Measurements from ENCODE around the gene NACC2. TPM values are rescaled to one million over a fixed set of nuclear protein-coding genes. Genes with fewer than 3 reads are reported as not detected.

Gene NACC2
- total RNA-seq, 2 experiments from 2014 or later: 6.0 to 6.2 TPM

GRCh38 chr9:136057236-136058081 is 37.6 kb downstream of the NACC2 start:
- no peak for TF ChIP-seq CTCF (IDR thresholded peaks at IDR 0.05)
- H3K4me3 Mint-ChIP-seq: no peak overlapping the region
- ChIA-PET POLR2A (interaction anchor here (0.5 kb wide), 1 partner anchor 177 kb away, joined by 3 read pairs; no protein-coding TSS in a partner anchor), CTCF (no interaction called here)
- H3K27me3 Mint-ChIP-seq: peaks cover 5% of the 10 kb centered on the region
- intact Hi-C loops (cut with micrococcal nuclease): no loop called here
- DNase-seq: no peak
- peaks cover 17% of the 10 kb centered on the region for H3K4me1 Mint-ChIP-seq (ENCODE audit: low read depth)
- H3K36me3 Mint-ChIP-seq (ENCODE audit: low read depth): no peaks in the 10 kb centered on the region
- no peak overlapping the region for H3K27ac Mint-ChIP-seq
- no peak for ATAC-seq
- no peaks in the 10 kb centered on the region for H3K9me3 Mint-ChIP-seq

GRCh38 chr9:136056546-136057235 is 38.4 kb downstream of the NACC2 start:
- Mint-ChIP-seq H3K4me1 (ENCODE audit: low read depth) (peaks cover 21% of the 10 kb centered on the region), H3K36me3 (ENCODE audit: low read depth) (no peaks in the 10 kb centered on the region), H3K9me3 (no peaks in the 10 kb centered on the region), H3K27ac (no peak overlapping the region), H3K4me3 (no peak overlapping the region), H3K27me3 (peaks cover 8% of the 10 kb centered on the region)
- DNase-seq: no peak
- ATAC-seq: no peak
- no peak for TF ChIP-seq CTCF (IDR thresholded peaks at IDR 0.05)
- ChIA-PET CTCF (no interaction called here), POLR2A (no interaction called here)
- intact Hi-C loops (cut with micrococcal nuclease): no loop called here

GRCh38 chr9:136055715-136056545 is 39.2 kb downstream of the NACC2 start:
- ChIA-PET POLR2A (no interaction called here), CTCF (no interaction called here)
- Mint-ChIP-seq H3K36me3 (ENCODE audit: low read depth) (no peaks in the 10 kb centered on the region), H3K9me3 (no peaks in the 10 kb centered on the region), H3K27ac (no peak overlapping the region), H3K27me3 (peaks cover 8% of the 10 kb centered on the region), H3K4me3 (no peak overlapping the region), H3K4me1 (ENCODE audit: low read depth) (peaks cover 21% of the 10 kb centered on the region)
- intact Hi-C loops (cut with micrococcal nuclease): no loop called here
- no peak for TF ChIP-seq CTCF (IDR thresholded peaks at IDR 0.05)
- DNase-seq: peak; percentile 57
- ATAC-seq: peak; percentile 70

DNA sequence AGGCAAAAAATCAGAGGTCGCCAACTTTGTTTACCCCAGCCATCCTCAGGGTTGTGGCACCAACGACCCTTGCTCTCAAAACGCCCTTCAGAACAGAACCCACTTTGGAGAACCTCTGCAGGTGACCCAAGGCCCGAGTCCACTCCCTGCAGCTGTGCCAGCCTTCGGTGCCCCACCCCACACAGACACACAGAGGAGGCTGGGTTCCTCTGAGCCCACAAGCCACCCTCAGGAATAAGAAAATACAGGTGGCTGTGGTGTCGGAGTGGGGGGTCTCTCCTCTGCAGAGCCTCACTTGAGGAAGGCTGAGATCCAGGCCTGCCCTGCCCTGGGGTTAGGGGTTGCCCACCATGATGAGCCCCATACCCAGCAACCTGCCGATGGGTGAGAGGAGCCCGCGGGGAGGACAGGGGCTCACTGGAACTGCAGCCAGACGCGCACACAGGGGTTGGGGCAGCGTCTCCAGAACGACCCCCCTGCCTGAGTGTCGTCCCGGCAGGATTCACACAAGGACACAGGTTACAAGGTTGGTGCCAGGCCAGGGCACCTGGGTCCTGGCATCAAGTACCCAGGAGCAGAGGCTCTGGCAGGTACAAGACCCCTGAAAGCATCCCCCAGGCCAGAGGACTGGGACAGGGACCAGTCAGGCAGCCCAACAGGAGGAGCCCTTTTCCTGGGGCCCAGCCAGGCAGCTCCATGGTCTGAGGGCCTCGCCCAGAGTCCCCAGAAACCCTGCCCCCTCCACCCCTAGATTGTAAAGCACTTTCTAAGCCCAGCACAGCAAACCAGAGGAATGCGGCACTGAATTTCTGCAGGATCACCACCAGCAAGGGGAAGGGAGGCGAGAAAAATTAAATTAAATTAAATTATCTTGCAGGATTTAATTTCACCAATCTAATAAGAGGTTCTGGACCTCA is 40.0 kb downstream of the NACC2 start:
- Mint-ChIP-seq H3K27ac (no peak overlapping the region), H3K4me1 (ENCODE audit: low read depth) (peaks cover 21% of the 10 kb centered on the region), H3K27me3 (peaks cover 8% of the 10 kb centered on the region), H3K9me3 (no peaks in the 10 kb centered on the region), H3K4me3 (no peak overlapping the region), H3K36me3 (ENCODE audit: low read depth) (no peaks in the 10 kb centered on the region)
- no peak for TF ChIP-seq CTCF (IDR thresholded peaks at IDR 0.05)
- intact Hi-C loops (cut with micrococcal nuclease): no loop called here
- no peak for ATAC-seq
- CTCF ChIA-PET: interaction anchor here (1.0 kb wide), 1 partner anchor 66 kb away, joined by 3 read pairs; no protein-coding TSS in a partner anchor
- no peak for DNase-seq
- POLR2A ChIA-PET: no interaction called here

Data from activated CD8-positive, alpha-beta T cell treated with anti-CD3 and anti-CD28 coated beads for 36 hours (primary cell).